K562 (cell line): ENCODE measurements around the gene DOK7.

Experiments
- BHLHE40 ChIP-seq: IDR thresholded peaks from 2 replicates; pipeline ENCODE4 v1.6.1; 2011; ENCODE audit warnings: low read length, improper control_type of control experiment
- CREB1 ChIP-seq, 2 experiments: sonication (generic) in 1 of 2; formaldehyde crosslinking in 1 of 2; IDR thresholded peaks; 2 replicates each; pipeline versions ENCODE4 v1.6.1 to v1.8.0; 2012 to 2022; ENCODE audit warnings: inconsistent platforms in 1 of 2, mild to moderate bottlenecking in 1 of 2, missing genetic modification reagents in 1 of 2, moderate library complexity in 1 of 2
- CTCF ChIP-seq, 3 experiments: IDR thresholded peaks in 2 of 3; conservative IDR thresholded peaks in 1 of 3; 2 replicates each; pipeline ENCODE4 v1.5.1; 2011 to 2012; ENCODE audit warnings: low read length in 3 of 3, mild to moderate bottlenecking in 3 of 3, control low read depth in 2 of 3, improper control_type of control experiment in 1 of 3, inconsistent platforms in 1 of 3, low read depth in 1 of 3, mixed read lengths in 1 of 3, moderate library complexity in 1 of 3; ENCODE audit not compliant: insufficient read depth in 2 of 3
- SMC3 ChIP-seq: conservative IDR thresholded peaks from 2 replicates; pipeline ENCODE4 v1.6.1; 2011; ENCODE audit warnings: low read depth, low read length, improper control_type of control experiment; ENCODE audit not compliant: insufficient read depth
- TEAD1 ChIP-seq, 2 experiments: fragments of 450-650 bp in 1 of 2; sonication (generic) in 1 of 2; formaldehyde crosslinking; IDR thresholded peaks; 2 replicates each; pipeline versions ENCODE4 v1.4.0 to v1.8.0; 2020 to 2022; ENCODE audit warnings: mild to moderate bottlenecking in 2 of 2, missing genetic modification reagents in 1 of 2
- USF1 ChIP-seq: sonication (generic); formaldehyde crosslinking; IDR thresholded peaks from 2 replicates; pipeline ENCODE4 v1.9.0; 2022; ENCODE audit warnings: mild to moderate bottlenecking, missing genetic modification reagents
- ZFPM2 ChIP-seq: fragments of 250-450 bp; sonication (Bioruptor Pico); IDR thresholded peaks from 2 replicates; pipeline ENCODE4 v1.5.1; 2022; ENCODE audit warnings: mild to moderate bottlenecking
- ZNF695 ChIP-seq: fragments of 450-650 bp; formaldehyde crosslinking; IDR thresholded peaks from 2 replicates; pipeline ENCODE4 v1.4.0; 2020; ENCODE audit warnings: mild to moderate bottlenecking, moderate library complexity
- ZNF766 ChIP-seq: fragments of 200-800 bp; sonication (Bioruptor generic); conservative IDR thresholded peaks from 2 replicates; pipeline ENCODE4 v1.6.1; 2016; ENCODE audit warnings: missing genetic modification characterization, missing compliant biosample characterization
- TF ChIP-seq, protein P1 (sequence below), 2 experiments: fragments of 450-650 bp in 1 of 2; sonication (generic) in 1 of 2; formaldehyde crosslinking in 1 of 2; IDR thresholded peaks in 1 of 2; conservative IDR thresholded peaks in 1 of 2; 2 replicates each; pipeline versions ENCODE4 v1.6.1 to v1.8.1; 2016 to 2023; ENCODE audit warnings: mild to moderate bottlenecking in 2 of 2, moderate library complexity in 2 of 2, inconsistent platforms in 1 of 2, missing genetic modification reagents in 1 of 2
- TF ChIP-seq, protein P2 (sequence below), 2 experiments: fragments of 450-650 bp; IDR thresholded peaks; 2 replicates each; pipeline ENCODE4 v1.6.1; 2016; ENCODE audit warnings: mild to moderate bottlenecking in 2 of 2, borderline replicate concordance in 1 of 2, low read depth in 1 of 2, moderate library complexity in 1 of 2
- TF ChIP-seq, protein P3 (sequence below): sonication (generic); formaldehyde crosslinking; IDR thresholded peaks from 2 replicates; pipeline ENCODE4 v1.9.0; 2022; ENCODE audit warnings: mild to moderate bottlenecking, missing genetic modification reagents

DNA sequence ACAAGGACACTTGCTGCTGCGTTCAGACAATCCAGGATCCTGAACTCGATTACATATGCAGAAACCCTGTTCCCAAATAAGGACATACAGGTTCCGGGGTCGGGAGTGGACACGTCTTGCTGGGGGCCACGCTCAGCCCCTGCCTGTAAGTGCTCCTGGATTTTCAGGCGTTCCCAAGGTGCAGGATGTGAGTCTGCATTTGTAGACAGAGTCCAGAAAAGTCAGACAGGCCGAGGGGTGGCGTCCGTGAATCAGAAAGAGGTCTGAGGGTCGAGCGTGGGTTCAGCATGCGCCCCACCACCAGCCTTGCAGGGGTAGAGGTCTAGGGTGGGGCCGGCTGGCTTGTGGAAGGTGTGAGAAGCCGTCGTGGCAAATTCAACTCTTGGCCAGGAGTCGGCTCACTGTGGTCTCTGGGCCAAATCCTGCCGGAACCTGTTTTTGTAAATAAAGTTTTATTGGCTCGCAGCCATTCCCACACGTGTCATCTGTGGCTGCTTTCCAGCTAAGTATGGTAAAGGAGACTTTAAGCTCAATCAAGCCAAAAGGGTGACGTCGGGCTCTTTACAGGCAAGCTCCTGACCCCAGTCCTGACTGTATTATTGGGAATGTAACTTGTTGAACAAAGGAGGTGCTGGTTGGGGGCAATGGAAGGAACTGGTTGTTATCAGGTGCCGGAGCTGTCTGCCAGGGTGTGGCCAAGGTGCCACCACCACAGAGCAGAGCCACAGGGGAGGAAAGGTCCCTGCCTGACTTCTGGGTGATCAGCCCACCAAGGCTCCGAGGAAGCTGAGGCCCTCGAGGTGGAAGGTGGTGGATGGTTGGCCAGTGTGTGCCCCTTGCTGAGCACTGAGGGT, 7.4 kb downstream of the DOK7 start:
- TF ChIP-seq USF1 (no peak), ZNF766 (CRISPR knock-in tag) (no peak), BHLHE40 (no peak), ZFPM2 (no peak), CTCF (IDR thresholded peaks at IDR 0.05 in 2 of 3, conservative IDR thresholded peaks at IDR 0.05 in 1 of 3; ENCODE audit: insufficient read depth in 2 of 3, low read depth in 1 of 3, low read length in 3 of 3) (no peak), TEAD1 (CRISPR knock-in tag; IDR thresholded peaks at IDR 0.05) (no peak), CREB1 (IDR thresholded peaks at IDR 0.05) (no peak), CREB1 (CRISPR knock-in tag; IDR thresholded peaks at IDR 0.05) (no peak), ZNF695 (CRISPR knock-in tag) (no peak), SMC3 (no peak)
- TF ChIP-seq, protein P1, sequence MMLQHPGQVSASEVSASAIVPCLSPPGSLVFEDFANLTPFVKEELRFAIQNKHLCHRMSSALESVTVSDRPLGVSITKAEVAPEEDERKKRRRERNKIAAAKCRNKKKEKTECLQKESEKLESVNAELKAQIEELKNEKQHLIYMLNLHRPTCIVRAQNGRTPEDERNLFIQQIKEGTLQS (IDR thresholded peaks at IDR 0.05), result no peak
- TF ChIP-seq, protein P1 (CRISPR knock-in tag; conservative IDR thresholded peaks at IDR 0.05), result no peak
- TF ChIP-seq, protein P2, sequence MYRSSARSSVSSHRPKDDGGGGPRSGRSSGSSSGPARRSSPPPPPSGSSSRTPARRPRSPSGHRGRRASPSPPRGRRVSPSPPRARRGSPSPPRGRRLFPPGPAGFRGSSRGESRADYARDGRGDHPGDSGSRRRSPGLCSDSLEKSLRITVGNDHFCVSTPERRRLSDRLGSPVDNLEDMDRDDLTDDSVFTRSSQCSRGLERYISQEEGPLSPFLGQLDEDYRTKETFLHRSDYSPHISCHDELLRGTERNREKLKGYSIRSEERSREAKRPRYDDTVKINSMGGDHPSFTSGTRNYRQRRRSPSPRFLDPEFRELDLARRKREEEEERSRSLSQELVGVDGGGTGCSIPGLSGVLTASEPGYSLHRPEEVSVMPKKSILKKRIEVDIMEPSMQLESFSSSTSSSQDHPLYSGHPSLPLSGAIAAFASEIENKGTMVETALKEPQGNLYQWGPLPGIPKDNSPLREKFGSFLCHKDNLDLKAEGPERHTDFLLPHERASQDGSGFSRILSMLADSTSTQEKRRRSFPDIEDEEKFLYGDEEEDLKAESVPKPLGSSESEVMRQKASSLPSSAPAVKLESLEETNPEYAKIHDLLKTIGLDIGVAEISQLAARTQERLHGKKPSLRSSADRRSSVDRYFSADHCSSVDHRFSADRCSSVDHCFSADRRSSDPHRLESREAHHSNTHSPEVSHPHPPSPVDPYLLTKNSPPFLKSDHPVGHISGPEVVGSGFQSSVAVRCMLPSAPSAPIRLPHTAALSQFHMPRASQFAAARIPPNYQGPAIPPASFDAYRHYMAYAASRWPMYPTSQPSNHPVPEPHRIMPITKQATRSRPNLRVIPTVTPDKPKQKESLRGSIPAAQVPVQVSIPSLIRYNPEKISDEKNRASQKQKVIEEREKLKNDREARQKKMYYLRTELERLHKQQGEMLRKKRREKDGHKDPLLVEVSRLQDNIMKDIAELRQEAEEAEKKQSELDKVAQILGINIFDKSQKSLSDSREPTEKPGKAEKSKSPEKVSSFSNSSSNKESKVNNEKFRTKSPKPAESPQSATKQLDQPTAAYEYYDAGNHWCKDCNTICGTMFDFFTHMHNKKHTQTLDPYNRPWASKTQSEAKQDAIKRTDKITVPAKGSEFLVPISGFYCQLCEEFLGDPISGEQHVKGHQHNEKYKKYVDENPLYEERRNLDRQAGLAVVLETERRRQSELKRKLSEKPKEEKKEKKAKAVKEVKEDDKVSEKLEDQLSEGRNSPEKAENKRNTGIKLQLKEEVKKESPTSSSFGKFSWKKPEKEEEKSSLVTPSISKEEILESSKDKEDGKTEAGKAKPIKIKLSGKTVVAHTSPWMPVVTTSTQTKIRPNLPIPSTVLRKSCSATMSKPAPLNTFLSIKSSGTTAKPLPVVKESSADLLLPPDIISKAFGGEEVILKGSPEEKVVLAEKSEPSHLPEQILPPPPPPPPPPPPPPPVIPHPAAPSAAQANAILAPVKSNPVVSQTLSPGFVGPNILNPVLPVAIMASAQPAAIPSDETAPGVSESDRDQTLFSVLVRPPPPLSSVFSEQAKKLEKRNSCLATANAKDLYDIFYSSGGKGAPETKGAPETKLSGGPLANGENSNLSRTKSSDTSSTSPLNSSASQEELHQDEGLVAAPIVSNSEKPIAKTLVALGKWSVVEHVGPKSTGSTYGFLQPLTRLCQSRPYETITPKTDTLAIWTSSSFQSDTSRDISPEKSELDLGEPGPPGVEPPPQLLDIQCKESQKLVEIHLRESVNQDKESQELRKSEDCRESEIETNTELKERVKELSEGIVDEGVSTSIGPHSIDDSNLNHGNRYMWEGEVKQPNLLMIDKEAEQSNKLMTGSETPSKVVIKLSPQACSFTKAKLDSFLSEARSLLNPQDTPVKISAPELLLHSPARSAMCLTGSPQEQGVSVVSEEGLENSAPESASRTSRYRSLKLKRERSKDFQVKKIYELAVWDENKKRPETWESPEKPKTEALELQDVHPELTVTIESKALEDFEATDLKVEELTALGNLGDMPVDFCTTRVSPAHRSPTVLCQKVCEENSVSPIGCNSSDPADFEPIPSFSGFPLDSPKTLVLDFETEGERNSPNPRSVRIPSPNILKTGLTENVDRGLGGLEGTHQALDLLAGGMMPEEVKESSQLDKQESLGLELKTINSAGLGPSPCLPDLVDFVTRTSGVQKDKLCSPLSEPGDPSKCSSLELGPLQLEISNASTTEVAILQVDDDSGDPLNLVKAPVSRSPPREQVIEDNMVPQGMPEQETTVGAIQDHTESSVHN (IDR thresholded peaks at IDR 0.05; ENCODE audit: borderline replicate concordance in 1 of 2, low read depth in 1 of 2), result no peak
- TF ChIP-seq, protein P3, sequence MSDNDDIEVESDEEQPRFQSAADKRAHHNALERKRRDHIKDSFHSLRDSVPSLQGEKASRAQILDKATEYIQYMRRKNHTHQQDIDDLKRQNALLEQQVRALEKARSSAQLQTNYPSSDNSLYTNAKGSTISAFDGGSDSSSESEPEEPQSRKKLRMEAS, result no peak
